ENCODE results near the gene NMU.

DNA sequence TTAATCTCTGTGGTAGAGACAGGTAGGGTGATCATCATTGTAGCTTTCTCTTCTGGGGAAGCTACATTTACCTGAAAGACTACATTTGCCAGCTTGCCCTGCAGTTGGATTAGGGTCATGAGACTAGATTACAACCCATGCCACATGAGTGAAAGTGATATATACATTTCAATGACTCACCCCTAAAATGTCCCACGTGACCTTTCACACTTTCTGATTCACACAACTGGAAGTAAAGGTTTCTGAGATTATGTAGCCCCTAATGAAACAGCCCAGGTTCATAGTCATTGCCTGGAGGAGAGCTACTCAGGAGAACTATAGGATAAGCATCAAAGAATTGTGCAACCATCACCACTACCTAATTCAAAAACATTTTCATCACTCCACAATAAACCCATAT is 61.8 kb downstream of the NMU start:
- TF ChIP-seq CTCF (IDR thresholded peaks at IDR 0.05) = no peak
- TF ChIP-seq POLR2A (IDR thresholded peaks at IDR 0.05) = no peak
